ENCODE results near the gene KHDC4.
"Not testable (repeated sequence)": the region's sequence is repeated elsewhere in the genome, so short reads cannot be mapped to it uniquely, and the experiment has no call there.

The KHDC4 gene

DNA sequence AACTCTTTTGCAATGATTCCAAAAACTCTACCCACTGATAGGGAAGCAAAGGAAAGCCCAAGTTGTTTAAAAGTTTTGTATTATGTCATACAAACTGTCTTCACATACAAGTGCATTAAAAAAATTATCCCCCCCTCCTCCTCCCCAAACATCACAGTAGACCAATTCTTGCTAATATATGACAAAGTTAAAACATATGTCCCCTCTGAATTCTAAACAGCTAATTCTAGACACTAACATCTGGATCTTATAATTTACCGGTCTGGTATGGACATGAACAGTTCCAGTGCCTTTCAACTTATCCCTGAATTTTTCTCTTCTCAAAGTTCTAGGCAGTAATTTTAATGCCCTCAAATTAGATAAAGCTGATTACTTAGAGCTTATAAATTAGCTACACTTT is 36.5 kb downstream of the KHDC4 start:
- DNase-seq: peak; percentile 30

DNA sequence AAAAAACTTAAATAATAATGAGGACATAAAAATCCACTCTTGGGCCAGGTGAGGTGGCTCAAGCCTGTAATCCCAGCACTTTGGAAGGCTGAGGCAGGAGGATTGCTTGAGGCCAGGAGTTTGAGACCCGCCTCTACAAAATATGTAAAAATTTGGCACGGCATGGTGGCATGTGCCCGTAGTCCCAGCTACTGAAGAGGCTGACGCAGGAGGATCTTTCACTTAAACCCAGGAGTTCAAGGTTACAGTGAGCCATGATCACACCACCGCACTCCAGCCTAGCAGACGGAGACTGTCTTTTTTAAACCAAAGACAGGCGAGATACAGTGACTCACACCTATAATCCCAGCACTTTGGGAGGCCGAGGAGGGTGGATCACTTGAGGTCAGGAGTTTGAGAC is 37.7 kb downstream of the KHDC4 start:
- not testable (repeated sequence) for DNase-seq

DNA sequence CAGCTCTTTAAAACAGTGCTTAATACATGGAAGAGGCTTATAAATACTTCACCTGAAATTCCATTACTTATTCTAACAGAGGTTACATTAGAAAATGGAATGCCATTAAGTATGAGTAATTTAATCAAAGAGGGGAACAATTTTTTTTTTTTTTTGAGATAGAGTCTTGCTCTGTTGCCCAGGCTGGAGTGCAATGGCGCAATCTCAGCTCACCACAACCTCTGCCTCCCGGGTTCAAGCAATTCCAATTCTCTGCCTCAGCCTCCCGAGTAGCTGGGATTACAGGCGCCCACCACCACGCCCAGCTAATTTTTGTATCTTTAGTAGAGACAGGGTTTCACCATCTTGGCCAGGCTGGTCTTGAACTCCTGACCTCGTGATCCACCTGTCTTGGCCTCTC is 38.6 kb downstream of the KHDC4 start:
- not testable (repeated sequence) for DNase-seq

DNA sequence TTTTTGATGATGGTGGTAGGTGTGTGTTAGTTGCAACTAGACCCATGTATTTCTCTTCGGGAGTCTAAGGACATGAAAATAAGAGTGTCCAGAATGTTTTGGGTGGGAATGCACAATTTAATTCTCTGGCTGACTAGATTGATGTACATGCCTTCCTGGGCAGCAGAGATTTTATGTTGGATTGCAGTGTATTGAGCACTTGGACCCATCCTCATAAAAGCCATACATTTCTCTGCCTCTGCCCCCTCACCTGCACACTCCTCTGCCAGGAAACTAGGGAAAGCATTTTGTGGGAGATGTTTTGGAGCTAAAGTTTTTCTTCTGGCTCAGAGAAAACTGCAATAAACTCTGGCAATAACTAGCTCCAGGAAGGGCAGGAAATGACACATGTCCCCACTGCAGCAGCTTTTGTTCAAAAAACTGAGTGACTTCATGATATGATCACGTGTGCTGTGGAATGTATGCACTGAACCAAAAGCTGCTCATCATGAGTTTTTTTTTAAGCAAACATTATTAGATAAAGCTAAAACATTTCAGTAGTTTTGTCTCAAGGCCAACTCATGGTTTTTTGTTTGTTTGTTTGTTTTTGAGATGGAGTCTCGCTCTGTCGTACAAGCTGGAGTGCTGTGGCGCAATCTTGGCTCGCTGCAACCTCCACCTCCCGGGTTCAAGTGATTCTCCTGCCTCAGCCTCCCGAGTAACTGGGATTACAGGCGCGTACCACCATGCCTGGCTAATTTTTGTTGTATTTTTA is 40.6 kb downstream of the KHDC4 start:
- DNase-seq: peak; percentile 92

DNA sequence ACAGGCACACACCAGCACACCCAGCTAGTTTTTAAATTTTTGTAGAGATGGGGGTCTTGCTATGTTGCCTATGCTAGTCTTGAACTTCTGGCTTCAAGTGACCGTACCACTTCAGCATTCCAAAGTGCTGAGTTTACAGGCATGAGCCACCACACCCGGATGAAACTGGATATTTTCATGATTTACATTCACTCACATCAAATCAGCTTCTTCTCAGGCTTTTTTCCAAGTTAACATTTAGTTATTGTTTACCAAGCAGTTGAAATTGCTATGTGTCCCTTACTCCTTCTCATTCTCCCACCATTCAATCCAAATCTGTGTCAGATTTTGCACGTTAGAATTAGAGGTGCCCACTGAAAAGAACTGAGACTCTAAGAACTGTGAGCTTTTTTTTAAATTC is 41.4 kb downstream of the KHDC4 start:
- DNase-seq: peak; percentile 80

DNA sequence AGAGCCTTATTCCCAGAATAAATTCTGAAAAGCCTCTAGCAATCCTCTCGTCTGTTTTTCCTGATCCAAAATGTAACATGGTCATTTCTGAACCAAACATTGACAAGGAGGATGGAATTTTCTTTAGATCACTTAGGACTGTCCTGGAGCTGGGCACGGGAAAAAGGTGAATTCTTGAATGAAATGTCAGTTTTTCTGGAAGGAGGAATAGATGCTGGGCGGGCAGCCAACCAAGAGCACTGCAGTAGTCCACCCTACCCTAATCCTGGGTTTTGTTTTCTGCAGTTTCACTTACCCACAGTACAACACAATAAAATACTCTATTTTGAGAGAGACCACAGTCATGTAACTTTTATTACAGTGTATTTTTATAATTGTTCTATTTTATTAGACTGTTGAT is 44.0 kb downstream of the KHDC4 start:
- DNase-seq: no peak

DNA sequence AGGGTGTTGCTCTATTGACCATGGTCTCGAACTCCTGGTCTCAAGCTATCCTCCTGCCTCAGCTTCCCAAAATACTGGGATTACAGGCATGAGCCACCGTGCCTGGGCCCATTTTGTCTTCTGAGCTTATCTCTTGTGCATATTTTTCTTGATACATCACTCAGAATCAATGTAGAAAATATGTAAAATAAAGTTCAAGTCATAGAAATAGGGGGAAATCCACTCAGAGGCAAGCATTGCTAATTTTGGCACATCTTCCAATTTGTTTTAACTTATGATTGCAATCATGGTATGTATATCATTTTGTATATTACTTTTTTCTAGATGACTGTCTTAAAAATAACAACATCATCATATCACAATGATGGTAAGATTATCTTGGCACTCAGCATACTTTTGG is 44.6 kb downstream of the KHDC4 start:
- peak; percentile 45 for DNase-seq

- peak; percentile 63 for DNase-seq
These were observed 45.7 kb downstream of the KHDC4 start for GRCh38 chr1:155888481-155888880.

GRCh38 chr1:155884982-155885381 is 49.2 kb downstream of the KHDC4 start:
- DNase-seq: no peak

DNA sequence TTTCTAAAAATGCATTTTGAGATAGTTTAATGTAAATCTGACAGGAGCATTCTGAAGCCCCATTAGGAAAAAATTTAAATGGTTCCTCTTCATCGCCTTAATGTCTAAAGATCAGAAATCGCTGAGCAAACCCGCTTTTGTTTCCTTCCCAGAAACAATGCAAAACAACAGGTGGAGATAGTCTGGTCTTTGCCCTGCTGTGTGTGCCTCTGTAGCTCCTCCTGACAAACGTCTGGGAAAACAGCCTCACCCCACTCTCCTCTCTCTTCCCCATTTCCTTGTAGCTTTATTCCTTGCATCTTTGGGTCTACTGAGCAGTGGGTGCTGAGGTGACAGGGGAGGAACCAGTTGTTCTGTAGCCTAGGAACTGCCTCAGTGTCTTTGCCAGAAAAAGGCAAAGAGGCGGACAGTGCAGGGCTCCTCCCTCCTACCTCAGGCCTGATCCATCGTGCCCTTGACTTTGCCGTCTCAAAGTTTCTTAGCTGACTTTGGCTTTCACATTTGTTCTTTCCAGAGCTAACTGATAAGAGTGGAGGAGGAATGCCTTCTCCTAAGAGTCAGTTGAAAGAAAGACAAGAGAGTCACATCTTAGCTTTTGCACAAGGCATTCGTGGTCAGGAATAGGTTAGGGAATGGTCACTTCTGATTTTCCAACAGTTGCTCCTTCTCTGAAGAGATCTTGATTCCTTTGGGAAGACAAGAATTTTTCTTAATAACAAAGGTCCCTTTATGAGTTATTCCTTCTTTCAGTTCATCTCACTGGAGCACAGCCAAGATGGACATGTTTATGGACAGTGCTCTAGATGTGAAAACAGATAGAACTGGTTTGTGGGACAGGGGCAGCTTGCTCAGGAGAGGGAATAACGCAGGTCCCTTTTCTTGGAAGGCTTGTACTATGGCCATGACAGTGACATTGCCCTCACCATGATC is 49.9 kb downstream of the KHDC4 start:
- DNase-seq: no peak

DNA sequence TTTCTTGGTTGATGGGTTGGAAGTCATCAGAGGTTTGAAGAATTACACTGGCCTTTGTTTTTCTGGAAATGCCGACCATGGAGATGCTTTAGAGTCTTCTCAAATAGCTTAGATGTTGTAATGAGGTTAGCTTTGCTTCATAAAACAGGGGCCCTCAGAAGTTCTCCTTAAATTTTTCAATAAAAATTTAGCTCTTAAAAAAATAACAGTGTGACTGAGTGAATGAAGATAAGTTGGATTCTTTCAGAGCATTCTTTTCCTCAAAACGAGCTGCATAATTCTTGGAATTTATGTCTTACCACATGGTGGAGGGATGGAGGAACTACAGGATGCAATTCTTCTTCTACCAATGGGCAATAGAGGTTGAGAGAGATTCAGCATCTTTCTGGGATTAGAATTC is 51.4 kb downstream of the KHDC4 start:
- no peak for DNase-seq

- DNase-seq: no peak
These were observed 52.0 kb downstream of the KHDC4 start for GRCh38 chr1:155882235-155882634.

- DNase-seq: no peak
These were observed 53.3 kb downstream of the KHDC4 start for GRCh38 chr1:155880950-155881349.

DNA sequence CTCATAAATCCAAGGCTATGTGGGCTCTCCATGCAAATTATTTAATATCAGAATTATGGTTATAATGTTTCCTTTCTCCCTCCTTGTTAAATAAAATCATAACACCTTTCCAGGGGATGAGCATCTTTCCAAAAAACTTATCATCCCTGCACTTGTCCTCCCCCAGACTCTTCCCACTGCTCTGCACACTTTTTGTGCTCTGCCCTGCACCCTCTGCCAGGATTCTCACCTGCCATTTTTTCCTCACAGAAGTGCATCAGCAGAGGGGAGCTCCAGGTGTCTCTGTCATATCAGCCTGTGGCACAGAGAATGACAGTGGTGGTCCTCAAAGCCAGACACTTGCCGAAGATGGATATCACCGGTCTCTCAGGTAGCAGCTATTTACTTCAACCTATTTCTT is 54.0 kb downstream of the KHDC4 start:
- DNase-seq: no peak

GRCh38 chr1:155877945-155878344 is 56.3 kb downstream of the KHDC4 start:
- DNase-seq: no peak

GRCh38 chr1:155873860-155874259 is 60.4 kb downstream of the KHDC4 start:
- DNase-seq: peak; percentile 35

DNA sequence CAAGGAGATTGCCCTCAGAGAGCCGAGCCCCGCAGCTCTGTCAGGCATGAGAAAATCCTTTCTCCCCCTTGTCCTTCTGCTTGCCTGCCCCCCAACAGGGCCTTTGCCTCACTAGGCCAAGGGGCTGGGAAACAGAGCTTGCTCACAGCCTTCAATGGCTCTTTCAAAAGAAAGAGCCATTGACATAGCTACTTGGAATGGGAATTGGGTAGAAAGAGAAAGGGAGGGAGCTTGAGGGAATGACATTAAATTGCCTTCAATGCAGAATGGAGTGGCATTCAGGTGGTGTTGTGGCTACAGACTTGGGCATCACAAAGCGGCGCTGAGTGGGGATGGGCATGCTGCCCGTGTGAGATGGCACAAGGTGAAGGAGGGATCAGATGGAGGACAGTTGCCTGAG is 61.7 kb downstream of the KHDC4 start:
- no peak for DNase-seq

- no peak for DNase-seq
These were observed 62.8 kb downstream of the KHDC4 start for GRCh38 chr1:155871390-155871789.

DNA sequence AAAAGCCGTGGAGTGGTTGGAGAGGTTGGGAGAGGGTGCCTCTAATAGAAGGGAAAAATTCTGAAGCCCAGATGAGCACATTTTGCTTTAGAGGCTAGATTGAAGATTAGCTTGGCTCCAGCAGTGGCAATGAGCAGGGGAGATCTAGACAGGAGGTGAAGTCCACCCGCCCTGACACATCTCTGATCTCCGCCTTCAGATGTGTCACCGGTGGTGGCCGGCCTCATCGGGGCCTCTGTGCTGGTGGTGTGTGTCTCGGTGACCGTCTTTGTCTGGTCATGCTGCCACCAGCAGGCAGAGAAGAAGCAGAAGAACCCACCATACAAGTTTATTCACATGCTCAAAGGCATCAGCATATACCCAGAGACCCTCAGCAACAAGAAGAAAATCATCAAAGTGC is 66.4 kb downstream of the KHDC4 start:
- DNase-seq: no peak

DNA sequence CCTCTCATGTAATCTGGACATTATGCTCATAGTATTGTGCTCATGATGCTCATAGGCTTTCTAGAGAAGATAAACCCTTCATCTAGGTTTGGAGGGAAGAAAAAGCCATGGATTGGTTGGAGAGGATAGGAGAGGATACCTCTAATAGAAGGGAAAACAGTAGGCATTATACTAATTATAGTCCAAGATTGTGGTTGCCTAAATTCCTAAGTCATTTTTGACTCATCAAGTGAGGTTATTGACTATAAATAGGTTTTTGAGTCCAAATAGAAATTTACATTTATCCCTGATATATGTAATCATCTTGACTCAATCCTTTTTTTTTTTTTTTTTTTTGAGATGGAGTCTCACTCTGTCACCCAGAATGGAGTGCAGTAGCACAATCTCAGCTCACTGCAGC is 69.8 kb downstream of the KHDC4 start:
- peak; percentile 59 for DNase-seq

Measured in fibroblast of skin of right quadriceps (primary cell).